ENCODE measurements around the gene NT5DC1.

The NT5DC1 gene

GRCh38 chr6:116248577-116248976 is 147.9 kb downstream of the NT5DC1 start:
- DNase-seq: no peak

- DNase-seq: no peak
Measured at GRCh38 chr6:116251568-116252384, 151.1 kb downstream of the NT5DC1 start.

- no peak for DNase-seq
Measured at GRCh38 chr6:116253188-116253504, 152.5 kb downstream of the NT5DC1 start.

- DNase-seq: peak; percentile 75
Measured at GRCh38 chr6:116253505-116254296, 153.0 kb downstream of the NT5DC1 start, which contains the start of gene TSPYL4. Gene TSPYL4 (minus strand): TSS chr6:116254075. CDS start chr6:116254008, 67 bp downstream.

- no peak for DNase-seq
Measured at GRCh38 chr6:116254297-116255056, 153.8 kb downstream of the NT5DC1 start.

GRCh38 chr6:116255246-116255800 is 154.7 kb downstream of the NT5DC1 start:
- DNase-seq: no peak

- DNase-seq: no peak
Measured at GRCh38 chr6:116256694-116257093, 156.0 kb downstream of the NT5DC1 start.

- DNase-seq: no peak
Measured at GRCh38 chr6:116258520-116258919, 157.9 kb downstream of the NT5DC1 start.

- no peak for DNase-seq
Measured at GRCh38 chr6:116263353-116263752, 162.7 kb downstream of the NT5DC1 start.

- DNase-seq: no peak
Measured at GRCh38 chr6:116265041-116265829, 164.6 kb downstream of the NT5DC1 start.

GRCh38 chr6:116266803-116267202 is 166.2 kb downstream of the NT5DC1 start:
- no peak for DNase-seq

- DNase-seq: no peak
Measured at GRCh38 chr6:116267836-116268588, 167.4 kb downstream of the NT5DC1 start.

GRCh38 chr6:116268589-116269293 is 168.1 kb downstream of the NT5DC1 start:
- DNase-seq: peak; percentile 66

- DNase-seq: no peak
Measured at GRCh38 chr6:116271149-116271708, 170.6 kb downstream of the NT5DC1 start.

GRCh38 chr6:116277124-116277523 is 176.5 kb downstream of the NT5DC1 start:
- DNase-seq: no peak

- no peak for DNase-seq
Measured at GRCh38 chr6:116278481-116278829, 177.8 kb downstream of the NT5DC1 start.

GRCh38 chr6:116278854-116279231 is 178.2 kb downstream of the NT5DC1 start:
- no peak for DNase-seq

GRCh38 chr6:116279232-116280160 is 178.8 kb downstream of the NT5DC1 start, which contains the start of gene TSPYL1:
Gene TSPYL1 (minus strand): TSS chr6:116279930. CDS start chr6:116279830, 100 bp downstream.
- peak; percentile 90 for DNase-seq
